Measurements from ENCODE around the gene PRDM2. TPM values are rescaled to one million over a fixed set of nuclear protein-coding genes. Genes with fewer than 3 reads are reported as not detected.
A peak's percentile ranks its signal among the peaks of the same experiment; 100 is the strongest.

PRDM2 gene
- total RNA-seq, 4 donors from 2014 or later = 54.4 to 99.1 (median 63.1) TPM

DNA sequence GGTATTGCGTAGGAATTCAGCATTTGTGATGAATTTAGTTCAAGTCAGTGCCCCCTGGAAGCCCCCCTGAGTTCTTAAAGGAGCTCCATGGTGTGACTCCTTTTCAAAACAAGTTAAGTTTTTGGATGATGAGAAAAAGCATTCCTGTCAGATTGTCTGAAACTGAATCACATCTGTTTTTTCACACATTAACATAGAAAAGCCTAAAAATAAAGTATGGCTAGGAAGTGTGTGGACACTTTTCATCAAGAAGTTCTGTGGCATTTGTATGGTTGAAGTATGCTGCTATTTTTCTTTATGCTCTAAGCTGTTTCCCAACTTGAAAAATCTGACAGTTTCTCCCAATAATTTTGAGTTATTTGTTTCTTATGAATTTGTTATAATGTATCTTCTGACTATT lies 33.7 kb downstream of the PRDM2 start:
- H3K4me1 ChIP-seq = peaks cover 14% of the 10 kb centered on the region
- no peaks in the 10 kb centered on the region for H3K36me3 ChIP-seq
- H3K4me3 ChIP-seq = no peak overlapping the region
- H3K27ac ChIP-seq = no peak overlapping the region
- no peaks in the 10 kb centered on the region for H3K9me3 ChIP-seq
- 87% methylated on average over 1 of the region's 1 CpG for WGBS
- H3K27me3 ChIP-seq = no peaks in the 10 kb centered on the region
- DNase-seq (ENCODE audit: low spot score in 2 of 2) = no peak
- TF ChIP-seq POLR2A (IDR thresholded peaks at IDR 0.05) (no peak), POLR2AphosphoS5 (IDR thresholded peaks at IDR 0.05) (no peak), EP300 (IDR thresholded peaks at IDR 0.05) (no peak)
- TF ChIP-seq, protein P1, sequence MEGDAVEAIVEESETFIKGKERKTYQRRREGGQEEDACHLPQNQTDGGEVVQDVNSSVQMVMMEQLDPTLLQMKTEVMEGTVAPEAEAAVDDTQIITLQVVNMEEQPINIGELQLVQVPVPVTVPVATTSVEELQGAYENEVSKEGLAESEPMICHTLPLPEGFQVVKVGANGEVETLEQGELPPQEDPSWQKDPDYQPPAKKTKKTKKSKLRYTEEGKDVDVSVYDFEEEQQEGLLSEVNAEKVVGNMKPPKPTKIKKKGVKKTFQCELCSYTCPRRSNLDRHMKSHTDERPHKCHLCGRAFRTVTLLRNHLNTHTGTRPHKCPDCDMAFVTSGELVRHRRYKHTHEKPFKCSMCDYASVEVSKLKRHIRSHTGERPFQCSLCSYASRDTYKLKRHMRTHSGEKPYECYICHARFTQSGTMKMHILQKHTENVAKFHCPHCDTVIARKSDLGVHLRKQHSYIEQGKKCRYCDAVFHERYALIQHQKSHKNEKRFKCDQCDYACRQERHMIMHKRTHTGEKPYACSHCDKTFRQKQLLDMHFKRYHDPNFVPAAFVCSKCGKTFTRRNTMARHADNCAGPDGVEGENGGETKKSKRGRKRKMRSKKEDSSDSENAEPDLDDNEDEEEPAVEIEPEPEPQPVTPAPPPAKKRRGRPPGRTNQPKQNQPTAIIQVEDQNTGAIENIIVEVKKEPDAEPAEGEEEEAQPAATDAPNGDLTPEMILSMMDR (IDR thresholded peaks at IDR 0.05) = no peak

DNA sequence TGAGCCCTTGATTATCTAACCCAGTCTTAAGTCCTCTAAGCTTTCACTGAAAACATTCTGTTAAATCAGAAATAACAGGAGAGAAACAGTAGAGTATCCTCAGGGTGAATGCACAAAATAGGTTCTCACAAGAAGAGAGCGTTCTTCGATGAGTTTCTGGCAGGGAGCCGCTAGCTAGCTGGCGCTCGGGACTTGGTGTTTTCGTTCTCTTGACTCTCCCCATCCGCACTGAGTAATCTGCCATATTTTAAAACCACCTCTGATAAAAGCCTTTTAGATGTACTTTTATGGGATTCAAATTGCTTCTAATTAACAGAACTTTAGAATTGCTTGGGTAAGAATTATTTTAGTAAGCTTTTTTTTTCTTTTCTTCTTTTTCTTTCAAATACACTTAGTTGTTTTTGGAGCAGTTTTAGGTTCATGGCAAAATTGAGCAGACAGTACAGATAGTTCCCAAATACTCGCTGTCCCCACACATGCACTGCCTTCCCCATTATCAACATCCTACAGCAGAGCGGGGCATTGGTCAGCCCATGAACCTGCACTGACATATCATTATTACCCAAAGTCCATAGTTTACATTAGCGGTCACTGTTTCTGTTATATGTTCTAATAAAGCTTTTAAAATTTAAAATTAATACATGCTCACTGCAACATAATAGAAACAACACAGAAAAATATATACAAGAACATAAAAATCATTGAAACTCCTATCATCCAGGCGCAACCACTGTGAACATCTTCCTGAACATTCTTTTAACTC lies 35.4 kb downstream of the PRDM2 start:
- Histone ChIP-seq H3K9me3 (no peaks in the 10 kb centered on the region), H3K27me3 (no peaks in the 10 kb centered on the region), H3K4me3 (no peak overlapping the region), H3K36me3 (no peaks in the 10 kb centered on the region), H3K4me1 (peaks cover 12% of the 10 kb centered on the region), H3K27ac (no peak overlapping the region)
- DNase-seq (ENCODE audit: low spot score in 2 of 2) = no peak
- TF ChIP-seq POLR2AphosphoS5 (IDR thresholded peaks at IDR 0.05) (no peak), POLR2A (IDR thresholded peaks at IDR 0.05) (no peak)
- TF ChIP-seq, protein P1 (IDR thresholded peaks at IDR 0.05) = no peak
- 96% methylated on average over 11 of the region's 11 CpGs for WGBS

DNA sequence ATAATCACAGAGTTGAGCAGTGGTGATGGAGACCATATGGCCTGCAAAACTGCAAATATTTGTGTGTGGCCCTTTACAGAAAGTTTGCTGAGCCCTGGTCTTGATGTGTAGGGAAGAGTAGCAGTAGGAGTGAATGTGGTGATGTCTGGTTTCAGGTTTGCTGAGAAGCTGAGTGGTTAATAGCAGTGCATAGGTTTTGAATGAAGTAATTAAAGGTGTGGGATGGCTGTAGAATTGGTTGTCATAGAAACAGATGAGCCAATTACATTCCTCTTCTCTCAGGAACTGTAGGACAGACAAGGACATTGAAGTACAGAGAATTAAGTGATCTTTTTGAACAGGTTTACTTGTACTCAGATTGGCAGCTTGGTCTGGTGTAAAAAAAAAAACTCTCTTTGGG lies 37.4 kb downstream of the PRDM2 start:
- no peaks in the 10 kb centered on the region for H3K27me3 ChIP-seq
- DNase-seq (ENCODE audit: low spot score in 2 of 2) = no peak
- no peaks in the 10 kb centered on the region for H3K36me3 ChIP-seq
- TF ChIP-seq POLR2AphosphoS5 (IDR thresholded peaks at IDR 0.05) (no peak), POLR2A (IDR thresholded peaks at IDR 0.05) (no peak), EP300 (IDR thresholded peaks at IDR 0.05) (no peak)
- TF ChIP-seq, protein P1 (IDR thresholded peaks at IDR 0.05) = no peak
- no peak overlapping the region for H3K27ac ChIP-seq
- H3K9me3 ChIP-seq = no peaks in the 10 kb centered on the region
- H3K4me1 ChIP-seq = no peaks in the 10 kb centered on the region
- no peak overlapping the region for H3K4me3 ChIP-seq

DNA sequence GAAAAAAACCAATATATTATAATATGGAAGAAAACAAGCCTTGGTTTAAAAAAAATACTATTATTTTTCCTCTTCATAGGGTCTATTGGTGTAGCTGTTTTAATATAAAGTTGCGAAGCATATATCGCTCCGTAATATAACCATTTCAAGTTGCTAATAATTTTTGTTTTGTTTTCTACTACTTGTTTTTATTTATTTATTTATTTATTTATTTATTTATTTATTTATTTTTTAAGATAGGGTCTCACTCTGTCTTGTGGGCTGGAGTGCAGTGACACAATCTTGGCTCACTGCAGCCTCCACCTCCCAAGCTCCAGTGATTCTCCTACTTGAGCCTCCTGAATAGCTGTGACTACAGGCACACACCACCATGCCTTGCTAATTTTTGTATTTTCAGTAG lies 46.4 kb downstream of the PRDM2 start:
- no peaks in the 10 kb centered on the region for H3K27me3 ChIP-seq
- no peaks in the 10 kb centered on the region for H3K9me3 ChIP-seq
- no peak overlapping the region for H3K4me3 ChIP-seq
- H3K36me3 ChIP-seq = no peaks in the 10 kb centered on the region
- TF ChIP-seq EP300 (IDR thresholded peaks at IDR 0.05) = no peak
- TF ChIP-seq POLR2AphosphoS5 (IDR thresholded peaks at IDR 0.05) = no peak
- TF ChIP-seq, protein P1 (IDR thresholded peaks at IDR 0.05) = no peak
- TF ChIP-seq POLR2A (IDR thresholded peaks at IDR 0.05) = no peak
- DNase-seq (ENCODE audit: low spot score in 2 of 2) = no peak
- H3K27ac ChIP-seq = no peak overlapping the region
- peaks cover 20% of the 10 kb centered on the region for H3K4me1 ChIP-seq
- 94% methylated on average over 3 of the region's 3 CpGs for WGBS

DNA sequence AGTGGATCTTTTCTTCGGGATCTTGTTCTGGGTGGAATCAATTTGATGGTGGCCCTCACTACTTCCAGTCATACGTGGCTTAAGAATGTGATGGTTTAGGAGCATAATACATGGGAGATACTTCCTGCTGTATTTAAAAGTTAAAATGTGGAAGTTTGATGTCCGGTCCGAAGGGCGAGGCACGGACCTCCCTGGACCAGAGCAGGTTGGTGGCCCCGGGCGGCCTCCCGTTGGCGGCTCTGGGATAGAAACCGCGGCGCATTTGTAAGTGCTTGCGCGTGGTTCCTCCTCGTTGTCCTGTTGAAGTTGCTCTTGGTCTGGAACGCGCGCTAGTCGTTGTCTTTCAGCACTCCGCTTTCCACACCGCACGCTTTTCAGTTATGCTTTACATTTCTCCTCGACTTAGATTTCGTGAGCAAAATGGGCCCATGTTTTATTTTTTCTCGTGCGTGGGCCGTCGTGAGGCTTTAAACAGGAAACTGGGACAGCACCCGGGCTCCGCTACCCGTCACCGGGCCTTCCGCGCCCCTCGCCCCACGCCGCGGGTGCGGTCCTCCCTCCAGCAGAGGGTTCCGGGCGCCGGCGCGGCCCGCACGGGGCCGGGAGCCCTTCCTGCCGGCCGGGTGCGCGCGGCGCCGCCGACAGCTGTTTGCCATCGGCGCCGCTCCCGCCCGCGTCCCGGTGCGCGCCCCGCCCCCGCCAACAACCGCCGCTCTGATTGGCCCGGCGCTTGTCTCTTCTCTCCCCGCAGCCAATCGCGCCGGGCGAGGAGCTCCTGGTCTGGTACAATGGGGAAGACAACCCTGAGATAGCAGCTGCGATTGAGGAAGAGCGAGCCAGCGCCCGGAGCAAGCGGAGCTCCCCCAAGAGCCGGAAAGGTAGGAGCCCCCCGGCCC lies 48.9 kb downstream of the PRDM2 start:
- 1% methylated on average over 69 of the region's 83 CpGs for WGBS
- Histone ChIP-seq H3K27ac (peak overlapping the region; percentile 97), H3K9me3 (no peaks in the 10 kb centered on the region), H3K4me3 (peak overlapping the region; percentile 90), H3K4me1 (peaks cover 42% of the 10 kb centered on the region), H3K27me3 (no peaks in the 10 kb centered on the region), H3K36me3 (no peaks in the 10 kb centered on the region)
- TF ChIP-seq POLR2A (IDR thresholded peaks at IDR 0.05) = peak in 1 of 2 donors; percentile 86
- TF ChIP-seq POLR2AphosphoS5 (IDR thresholded peaks at IDR 0.05) = peak in 1 of 3 donors; percentile 7
- TF ChIP-seq, protein P1 (IDR thresholded peaks at IDR 0.05) = no peak
- DNase-seq (ENCODE audit: low spot score in 2 of 2) = peak; percentile 98 to 99

Data from suprapubic skin (tissue), 4 donors.